Measurements from ENCODE around the gene EGFR. TPM values are rescaled to one million over a fixed set of nuclear protein-coding genes. Genes with fewer than 3 reads are reported as not detected.

The EGFR gene
- total RNA-seq, 2 donors from 2014 or later = 21.1 to 22.5 TPM

- DNase-seq (ENCODE audit: low spot score) = no peak
- H3K4me1 ChIP-seq = no peaks in the 10 kb centered on the region
- TF ChIP-seq, protein P1, sequence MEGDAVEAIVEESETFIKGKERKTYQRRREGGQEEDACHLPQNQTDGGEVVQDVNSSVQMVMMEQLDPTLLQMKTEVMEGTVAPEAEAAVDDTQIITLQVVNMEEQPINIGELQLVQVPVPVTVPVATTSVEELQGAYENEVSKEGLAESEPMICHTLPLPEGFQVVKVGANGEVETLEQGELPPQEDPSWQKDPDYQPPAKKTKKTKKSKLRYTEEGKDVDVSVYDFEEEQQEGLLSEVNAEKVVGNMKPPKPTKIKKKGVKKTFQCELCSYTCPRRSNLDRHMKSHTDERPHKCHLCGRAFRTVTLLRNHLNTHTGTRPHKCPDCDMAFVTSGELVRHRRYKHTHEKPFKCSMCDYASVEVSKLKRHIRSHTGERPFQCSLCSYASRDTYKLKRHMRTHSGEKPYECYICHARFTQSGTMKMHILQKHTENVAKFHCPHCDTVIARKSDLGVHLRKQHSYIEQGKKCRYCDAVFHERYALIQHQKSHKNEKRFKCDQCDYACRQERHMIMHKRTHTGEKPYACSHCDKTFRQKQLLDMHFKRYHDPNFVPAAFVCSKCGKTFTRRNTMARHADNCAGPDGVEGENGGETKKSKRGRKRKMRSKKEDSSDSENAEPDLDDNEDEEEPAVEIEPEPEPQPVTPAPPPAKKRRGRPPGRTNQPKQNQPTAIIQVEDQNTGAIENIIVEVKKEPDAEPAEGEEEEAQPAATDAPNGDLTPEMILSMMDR (IDR thresholded peaks at IDR 0.05) = no peak
- H3K36me3 ChIP-seq = peaks cover 67% of the 10 kb centered on the region
- H3K27me3 ChIP-seq = no peaks in the 10 kb centered on the region
- no peak overlapping the region for H3K27ac ChIP-seq
- H3K9me3 ChIP-seq = no peaks in the 10 kb centered on the region
- no peak overlapping the region for H3K4me3 ChIP-seq
These were observed 183.5 kb downstream of the EGFR start for GRCh38 chr7:55202150-55202913.

DNA sequence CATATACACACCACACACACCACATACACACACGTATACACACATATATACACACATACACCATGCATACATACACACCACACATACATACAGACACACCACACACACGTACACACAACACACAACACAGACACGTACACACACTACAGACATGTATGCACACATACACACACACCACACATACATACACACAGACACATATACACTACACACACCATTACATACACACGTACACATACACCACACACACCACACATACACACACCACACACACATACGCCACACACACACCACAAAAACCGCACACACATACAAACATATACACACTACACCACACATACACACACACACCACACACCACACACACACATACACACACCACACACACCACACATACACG is 184.5 kb downstream of the EGFR start:
- DNase-seq (ENCODE audit: low spot score) = no peak
- TF ChIP-seq, protein P1 (IDR thresholded peaks at IDR 0.05) = no peak
- Histone ChIP-seq H3K27me3 (no peaks in the 10 kb centered on the region), H3K4me3 (no peak overlapping the region), H3K36me3 (peaks cover 72% of the 10 kb centered on the region), H3K27ac (no peak overlapping the region), H3K9me3 (no peaks in the 10 kb centered on the region), H3K4me1 (no peaks in the 10 kb centered on the region)

DNA sequence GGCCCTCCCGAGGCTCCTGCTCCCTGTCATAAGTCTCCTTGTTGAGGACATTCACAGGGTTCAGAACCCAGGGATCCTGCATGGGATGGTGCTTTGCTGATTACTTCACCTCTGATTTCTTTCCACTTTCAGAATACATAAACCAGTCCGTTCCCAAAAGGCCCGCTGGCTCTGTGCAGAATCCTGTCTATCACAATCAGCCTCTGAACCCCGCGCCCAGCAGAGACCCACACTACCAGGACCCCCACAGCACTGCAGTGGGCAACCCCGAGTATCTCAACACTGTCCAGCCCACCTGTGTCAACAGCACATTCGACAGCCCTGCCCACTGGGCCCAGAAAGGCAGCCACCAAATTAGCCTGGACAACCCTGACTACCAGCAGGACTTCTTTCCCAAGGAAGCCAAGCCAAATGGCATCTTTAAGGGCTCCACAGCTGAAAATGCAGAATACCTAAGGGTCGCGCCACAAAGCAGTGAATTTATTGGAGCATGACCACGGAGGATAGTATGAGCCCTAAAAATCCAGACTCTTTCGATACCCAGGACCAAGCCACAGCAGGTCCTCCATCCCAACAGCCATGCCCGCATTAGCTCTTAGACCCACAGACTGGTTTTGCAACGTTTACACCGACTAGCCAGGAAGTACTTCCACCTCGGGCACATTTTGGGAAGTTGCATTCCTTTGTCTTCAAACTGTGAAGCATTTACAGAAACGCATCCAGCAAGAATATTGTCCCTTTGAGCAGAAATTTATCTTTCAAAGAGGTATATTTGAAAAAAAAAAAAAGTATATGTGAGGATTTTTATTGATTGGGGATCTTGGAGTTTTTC is 186.5 kb downstream of the EGFR start:
- no peak for DNase-seq (ENCODE audit: low spot score)
- Histone ChIP-seq H3K4me3 (no peak overlapping the region), H3K27ac (no peak overlapping the region), H3K9me3 (no peaks in the 10 kb centered on the region), H3K36me3 (peaks cover 79% of the 10 kb centered on the region), H3K4me1 (no peaks in the 10 kb centered on the region), H3K27me3 (no peaks in the 10 kb centered on the region)
- TF ChIP-seq, protein P1 (IDR thresholded peaks at IDR 0.05) = no peak

- DNase-seq (ENCODE audit: low spot score) = no peak
- no peaks in the 10 kb centered on the region for H3K27me3 ChIP-seq
- H3K36me3 ChIP-seq = peaks cover 68% of the 10 kb centered on the region
- H3K9me3 ChIP-seq = no peaks in the 10 kb centered on the region
- TF ChIP-seq, protein P1 (IDR thresholded peaks at IDR 0.05) = no peak
- H3K27ac ChIP-seq = no peak overlapping the region
- H3K4me3 ChIP-seq = no peak overlapping the region
- H3K4me1 ChIP-seq = no peaks in the 10 kb centered on the region
These were observed 187.6 kb downstream of the EGFR start for GRCh38 chr7:55206235-55207029.

DNA sequence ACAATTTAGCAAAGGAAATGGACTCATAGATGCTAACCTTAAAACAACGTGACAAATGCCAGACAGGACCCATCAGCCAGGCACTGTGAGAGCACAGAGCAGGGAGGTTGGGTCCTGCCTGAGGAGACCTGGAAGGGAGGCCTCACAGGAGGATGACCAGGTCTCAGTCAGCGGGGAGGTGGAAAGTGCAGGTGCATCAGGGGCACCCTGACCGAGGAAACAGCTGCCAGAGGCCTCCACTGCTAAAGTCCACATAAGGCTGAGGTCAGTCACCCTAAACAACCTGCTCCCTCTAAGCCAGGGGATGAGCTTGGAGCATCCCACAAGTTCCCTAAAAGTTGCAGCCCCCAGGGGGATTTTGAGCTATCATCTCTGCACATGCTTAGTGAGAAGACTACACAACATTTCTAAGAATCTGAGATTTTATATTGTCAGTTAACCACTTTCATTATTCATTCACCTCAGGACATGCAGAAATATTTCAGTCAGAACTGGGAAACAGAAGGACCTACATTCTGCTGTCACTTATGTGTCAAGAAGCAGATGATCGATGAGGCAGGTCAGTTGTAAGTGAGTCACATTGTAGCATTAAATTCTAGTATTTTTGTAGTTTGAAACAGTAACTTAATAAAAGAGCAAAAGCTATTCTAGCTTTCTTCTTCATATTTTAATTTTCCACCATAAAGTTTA is 188.8 kb downstream of the EGFR start:
- Histone ChIP-seq H3K4me1 (no peaks in the 10 kb centered on the region), H3K4me3 (no peak overlapping the region), H3K27me3 (no peaks in the 10 kb centered on the region), H3K36me3 (peaks cover 56% of the 10 kb centered on the region), H3K27ac (no peak overlapping the region), H3K9me3 (no peaks in the 10 kb centered on the region)
- TF ChIP-seq, protein P1 (IDR thresholded peaks at IDR 0.05) = no peak
- no peak for DNase-seq (ENCODE audit: low spot score)
